NCI-H1105 (cell line): ENCODE measurements around the gene HNRNPA1.
"Not testable (repeated sequence)": the region's sequence is repeated elsewhere in the genome, so short reads cannot be mapped to it uniquely, and the experiment has no call there.

Experiments
- DNase-seq: peaks from one replicate; lab custom pipeline; 2025; lab: John Stamatoyannopoulos, UW

HNRNPA1 gene

DNA sequence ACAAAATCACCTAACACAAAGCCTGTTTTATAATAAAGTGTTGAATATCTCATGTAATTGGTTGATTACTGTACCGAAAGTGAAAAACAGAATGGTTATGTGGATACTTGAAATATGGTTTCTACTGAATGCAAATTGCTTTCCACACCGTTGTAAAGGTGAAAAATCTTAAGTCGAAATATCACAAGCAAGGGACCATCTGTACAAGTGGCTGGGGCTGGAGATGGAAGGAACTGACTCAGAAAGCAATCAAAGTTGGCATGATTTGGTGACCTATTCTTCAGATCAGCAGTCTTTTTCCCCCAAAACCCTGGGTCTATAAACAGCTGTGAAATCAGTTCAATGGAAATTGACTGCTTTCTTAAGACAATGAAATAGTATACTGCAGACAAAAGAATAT, 4.2 kb upstream of the HNRNPA1 start:
- DNase-seq: no peak

DNA sequence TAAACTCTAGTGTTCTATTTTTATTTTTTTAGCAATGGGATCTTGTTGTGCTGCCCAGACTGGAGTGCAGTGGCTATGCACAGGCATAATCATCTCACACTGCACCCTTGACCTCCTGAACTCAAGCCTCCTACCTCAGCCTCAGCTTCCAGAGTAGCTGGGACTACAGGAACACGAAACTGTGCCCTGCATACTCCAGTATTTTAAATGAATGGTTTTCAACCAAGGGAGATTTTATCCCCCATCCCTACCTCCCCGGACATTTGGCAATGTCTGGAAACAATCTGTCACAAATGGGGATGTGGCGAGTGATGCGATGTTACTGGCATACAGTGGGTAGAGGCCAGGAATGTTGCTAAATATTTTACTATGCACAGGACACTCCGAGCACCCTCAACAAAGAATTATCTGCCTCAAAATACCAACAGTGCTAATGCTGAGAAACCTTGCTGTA, 2.7 kb upstream of the HNRNPA1 start:
- DNase-seq: no peak

DNA sequence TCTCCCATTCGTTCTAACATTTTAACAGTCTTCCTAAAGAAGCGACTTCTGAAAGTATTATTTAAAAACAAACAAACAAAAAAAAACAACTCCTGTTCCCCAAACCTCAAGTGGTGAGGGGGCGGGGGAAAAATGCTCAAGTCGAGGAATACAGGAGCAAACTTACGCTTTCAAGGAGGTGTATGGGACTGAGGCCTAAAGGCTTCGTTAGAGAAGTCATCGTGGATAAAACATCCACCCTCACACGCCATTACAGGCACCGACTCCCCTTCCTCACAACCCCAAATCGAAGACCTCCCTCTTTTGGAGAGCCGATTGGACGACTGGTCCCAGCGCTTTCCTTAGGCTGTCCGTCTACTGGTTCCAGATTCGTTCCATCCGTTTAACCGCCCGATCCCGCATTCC, 1.3 kb upstream of the HNRNPA1 start:
- DNase-seq: no peak

DNA sequence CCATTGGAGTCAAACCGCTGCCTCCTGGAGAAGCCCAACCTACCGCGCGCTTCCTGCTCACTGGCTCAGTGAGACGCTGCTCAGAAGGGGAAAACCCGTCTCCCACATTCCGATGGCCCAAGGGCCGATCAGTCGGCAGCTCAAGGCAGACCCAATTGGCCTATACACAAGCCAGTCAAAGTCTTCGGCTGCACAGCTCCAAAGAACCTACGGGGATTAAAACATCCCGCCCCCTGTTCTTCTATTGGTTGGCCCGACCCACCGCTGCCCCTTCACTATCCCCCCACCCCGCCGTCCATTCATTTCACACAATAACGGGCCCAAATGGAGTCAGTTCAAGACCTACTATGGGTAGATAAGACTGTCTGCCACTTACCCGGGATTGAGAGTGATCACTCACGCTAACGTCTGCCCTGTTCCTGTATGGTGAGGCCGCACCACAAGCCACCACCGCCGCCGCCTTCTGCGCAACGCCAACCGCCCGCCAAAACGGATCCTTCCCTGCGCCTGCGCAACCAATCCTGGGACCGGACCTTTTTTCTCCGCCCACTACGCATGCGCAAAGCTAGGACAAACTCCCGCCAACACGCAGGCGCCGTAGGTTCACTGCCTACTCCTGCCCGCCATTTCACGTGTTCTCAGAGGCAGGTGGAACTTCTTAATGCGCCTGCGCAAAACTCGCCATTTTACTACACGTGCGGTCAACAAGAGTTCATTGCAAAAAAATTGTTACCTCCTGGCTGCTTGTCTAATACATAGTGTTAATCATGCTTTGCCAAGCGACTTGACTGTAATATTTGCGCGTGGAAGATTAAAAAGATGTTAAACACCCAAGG, 676 bp upstream of the HNRNPA1 start, which contains the start of gene CBX5:
TSS of gene CBX5 (minus strand) at position 491 of the 836 bp plus-strand sequence. CDS start 22,472 bp downstream, outside the sequence.
- peak; percentile 94 for DNase-seq

DNA sequence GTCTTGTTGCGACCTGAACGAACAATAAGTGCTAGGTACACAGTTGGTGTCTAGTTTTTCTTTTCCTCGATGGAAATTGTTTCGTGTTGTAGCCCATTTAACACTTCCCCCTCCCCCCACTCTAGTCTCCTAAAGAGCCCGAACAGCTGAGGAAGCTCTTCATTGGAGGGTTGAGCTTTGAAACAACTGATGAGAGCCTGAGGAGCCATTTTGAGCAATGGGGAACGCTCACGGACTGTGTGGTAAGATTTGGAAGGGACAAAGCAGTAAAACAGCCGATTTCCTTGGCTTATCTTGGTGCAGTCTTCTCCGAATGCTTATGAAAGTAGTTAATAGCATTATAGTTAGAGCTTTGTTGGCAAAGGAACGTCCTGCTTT, 724 bp downstream of the HNRNPA1 start:
- DNase-seq: not testable (repeated sequence)

DNA sequence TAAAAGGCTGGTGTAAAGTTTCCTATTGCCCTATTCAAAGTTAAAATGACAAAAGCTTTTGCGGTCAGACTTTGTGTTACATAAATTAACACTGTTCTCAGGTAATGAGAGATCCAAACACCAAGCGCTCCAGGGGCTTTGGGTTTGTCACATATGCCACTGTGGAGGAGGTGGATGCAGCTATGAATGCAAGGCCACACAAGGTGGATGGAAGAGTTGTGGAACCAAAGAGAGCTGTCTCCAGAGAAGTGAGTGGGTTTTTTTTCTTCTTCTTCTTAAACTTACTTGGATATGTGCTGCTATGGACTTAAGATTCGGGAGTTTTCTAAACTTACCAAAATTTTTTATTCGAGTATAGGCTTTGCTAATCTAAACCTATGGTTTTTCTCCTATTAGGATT, 1.2 kb downstream of the HNRNPA1 start:
- DNase-seq: not testable (repeated sequence)

DNA sequence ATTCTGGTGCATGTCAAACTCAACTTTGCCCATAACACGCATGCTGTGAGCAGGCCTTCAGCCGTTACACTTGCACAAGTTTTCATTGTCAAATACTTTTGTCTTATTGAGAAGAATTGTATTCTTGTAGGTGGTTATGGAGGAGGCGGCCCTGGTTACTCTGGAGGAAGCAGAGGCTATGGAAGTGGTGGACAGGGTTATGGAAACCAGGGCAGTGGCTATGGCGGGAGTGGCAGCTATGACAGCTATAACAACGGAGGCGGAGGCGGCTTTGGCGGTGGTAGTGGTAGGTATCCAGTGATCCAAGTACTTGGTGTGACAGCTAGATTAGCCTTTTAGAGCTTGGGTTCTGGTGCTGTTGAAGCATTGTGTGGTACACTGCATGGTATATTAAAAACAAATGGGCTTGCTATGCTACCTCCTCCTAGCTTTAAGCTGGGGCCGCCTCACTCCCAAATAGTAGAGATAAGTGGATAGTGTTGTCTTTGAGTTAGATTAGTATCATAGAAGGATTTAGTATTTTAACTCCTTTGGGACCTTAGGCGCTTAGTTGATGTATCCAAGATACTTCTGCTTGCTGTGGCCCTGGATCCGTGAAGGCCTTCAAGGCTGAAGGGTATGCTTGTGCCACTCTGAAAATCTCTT, 2.5 kb downstream of the HNRNPA1 start:
- no peak for DNase-seq

DNA sequence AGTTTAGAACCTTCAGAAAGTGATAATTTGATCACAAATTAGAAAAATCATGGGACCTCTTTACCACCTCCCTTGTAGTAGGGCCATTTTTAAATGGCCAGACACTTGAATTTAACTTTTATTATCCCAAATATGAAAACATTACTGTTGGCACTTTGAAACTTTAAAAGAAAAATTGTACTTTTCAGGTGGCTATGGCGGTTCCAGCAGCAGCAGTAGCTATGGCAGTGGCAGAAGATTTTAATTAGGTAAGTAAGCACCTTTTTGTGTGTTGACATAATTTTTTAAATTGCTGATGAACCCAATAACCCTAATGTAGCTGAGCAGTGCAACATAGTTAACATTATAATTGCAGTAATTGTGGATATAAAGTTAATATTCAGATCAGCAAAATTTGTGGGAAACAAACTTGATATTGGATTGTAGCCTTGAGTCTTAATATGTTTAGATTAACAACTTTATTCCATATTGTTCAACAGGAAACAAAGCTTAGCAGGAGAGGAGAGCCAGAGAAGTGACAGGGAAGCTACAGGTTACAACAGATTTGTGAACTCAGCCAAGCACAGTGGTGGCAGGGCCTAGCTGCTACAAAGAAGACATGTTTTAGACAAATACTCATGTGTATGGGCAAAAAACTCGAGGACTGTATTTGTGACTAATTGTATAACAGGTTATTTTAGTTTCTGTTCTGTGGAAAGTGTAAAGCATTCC, 3.7 kb downstream of the HNRNPA1 start:
- not testable (repeated sequence) for DNase-seq

DNA sequence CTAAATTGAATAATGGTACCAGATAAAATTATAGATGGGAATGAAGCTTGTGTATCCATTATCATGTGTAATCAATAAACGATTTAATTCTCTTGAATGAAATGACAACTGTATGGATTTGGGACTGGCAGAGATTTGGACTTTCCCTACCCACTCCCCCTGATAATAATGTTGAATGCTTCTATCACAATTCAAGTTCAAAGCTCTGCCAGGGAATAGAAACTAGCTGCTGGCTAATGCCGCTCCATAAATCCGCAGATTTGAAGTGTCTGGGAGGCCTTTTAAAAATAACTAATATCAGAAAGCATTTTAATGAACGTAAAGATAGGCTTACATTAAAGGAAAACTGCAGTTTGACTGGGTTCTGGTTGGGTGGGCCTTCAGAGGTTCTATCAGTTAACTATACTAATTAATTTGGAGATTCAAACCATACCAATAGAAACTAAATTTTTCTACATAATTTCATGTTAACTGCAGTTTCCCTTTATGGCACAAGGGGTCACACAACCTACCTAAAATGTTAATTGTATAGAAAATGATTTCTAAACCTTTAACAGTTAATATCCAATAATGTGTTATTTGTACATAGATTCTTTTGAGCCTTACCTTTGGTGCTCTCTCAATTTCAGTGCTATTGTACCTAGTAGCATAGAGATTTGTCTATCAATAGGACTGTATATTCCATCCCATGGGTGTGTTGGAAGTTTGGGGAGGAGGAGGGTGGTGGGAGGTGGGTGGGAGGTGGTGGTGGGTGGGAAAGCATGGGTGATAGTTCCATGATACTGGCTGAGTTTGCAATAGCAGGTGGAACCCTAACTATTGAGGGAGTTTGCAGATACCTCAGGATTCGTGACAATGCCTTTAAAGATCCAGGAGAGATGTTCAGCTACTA, 4.9 kb downstream of the HNRNPA1 start:
- DNase-seq: no peak

DNA sequence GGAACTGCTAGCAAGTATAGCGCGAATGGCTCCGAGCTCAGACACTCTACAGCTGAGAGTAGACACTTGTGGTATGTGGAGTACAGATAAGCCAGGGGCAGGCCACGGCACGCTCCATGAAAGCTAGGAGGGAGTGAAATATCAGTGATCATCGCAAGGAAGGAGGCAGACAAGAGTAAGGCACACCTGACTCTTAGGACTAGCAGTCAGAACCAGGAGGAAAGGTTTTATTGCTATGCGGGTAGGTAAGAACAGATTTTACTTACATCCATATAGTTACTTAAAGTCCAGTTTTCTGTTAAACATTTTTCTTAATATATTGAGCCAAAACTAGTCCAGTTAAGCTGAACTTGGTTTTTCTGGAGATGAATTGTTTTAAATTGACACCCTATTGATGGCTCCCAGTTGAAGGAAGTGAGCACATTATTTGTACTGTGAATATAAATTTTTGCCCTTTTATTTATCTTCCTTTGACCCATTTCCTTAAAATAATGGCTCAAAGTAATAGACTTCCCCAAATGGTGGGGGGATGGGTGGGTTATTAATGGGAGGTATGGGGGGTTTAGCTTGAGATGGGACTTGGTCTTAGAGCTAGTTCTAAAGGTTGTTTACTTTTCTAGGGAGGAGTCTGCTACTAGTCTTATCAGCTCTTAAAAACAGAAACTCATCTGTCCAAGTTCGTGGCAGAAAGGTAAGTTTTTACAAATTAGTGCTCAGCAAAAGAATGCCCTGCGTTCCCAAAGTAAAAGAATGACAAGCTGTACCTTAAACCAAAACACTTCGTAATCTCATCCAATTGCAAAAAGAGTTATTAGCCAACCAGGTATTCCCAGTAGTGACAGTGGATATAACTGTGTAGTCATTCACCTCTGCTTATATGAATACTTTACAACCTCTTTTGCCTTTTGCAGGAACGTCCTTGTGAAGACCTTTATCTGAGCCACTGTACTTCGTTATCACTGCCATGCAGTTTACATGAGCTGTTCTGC, 5.8 kb downstream of the HNRNPA1 start:
- DNase-seq: no peak

DNA sequence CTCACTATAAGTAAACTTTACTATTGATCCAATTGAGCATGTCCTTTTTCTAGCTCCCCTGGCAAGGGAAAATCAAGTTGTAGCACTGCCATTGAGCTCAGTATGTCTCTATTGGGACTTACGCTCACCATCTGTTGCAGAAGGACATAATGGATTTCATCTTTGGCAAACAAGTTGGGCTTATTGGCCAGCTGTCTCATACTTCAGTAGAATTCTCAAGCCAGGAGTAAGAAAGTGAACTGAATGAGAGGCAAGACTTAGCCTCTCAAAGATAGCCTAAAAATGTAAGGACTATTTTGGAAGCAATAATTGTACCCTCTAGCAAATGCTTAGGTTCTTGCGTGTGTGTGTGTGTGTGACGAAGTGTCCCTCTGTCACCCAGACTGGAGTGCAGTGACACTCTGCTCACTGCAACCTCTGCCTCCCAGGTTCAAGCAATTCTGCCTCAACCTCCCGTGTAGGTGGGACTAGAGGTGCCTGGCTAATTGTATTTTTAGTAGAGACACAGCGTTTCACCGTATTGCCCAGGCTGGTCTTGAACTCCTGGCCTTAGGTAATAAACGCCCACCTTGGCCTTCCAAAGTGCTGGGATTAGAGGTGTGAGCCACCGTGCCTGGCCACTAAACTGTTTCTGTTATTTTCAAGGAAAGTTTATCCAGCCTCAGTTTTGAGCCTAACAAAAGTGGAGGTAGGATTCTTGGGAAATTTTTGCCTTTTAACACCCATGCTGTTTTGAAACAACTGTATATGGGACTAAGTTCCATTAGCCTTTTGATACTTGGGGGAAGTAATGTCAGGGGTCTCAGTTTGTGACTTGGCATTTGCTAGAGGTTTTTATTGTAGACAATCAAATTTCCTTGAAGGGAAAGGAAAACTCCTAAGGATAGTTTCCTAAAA, 7.0 kb downstream of the HNRNPA1 start:
- no peak for DNase-seq

DNA sequence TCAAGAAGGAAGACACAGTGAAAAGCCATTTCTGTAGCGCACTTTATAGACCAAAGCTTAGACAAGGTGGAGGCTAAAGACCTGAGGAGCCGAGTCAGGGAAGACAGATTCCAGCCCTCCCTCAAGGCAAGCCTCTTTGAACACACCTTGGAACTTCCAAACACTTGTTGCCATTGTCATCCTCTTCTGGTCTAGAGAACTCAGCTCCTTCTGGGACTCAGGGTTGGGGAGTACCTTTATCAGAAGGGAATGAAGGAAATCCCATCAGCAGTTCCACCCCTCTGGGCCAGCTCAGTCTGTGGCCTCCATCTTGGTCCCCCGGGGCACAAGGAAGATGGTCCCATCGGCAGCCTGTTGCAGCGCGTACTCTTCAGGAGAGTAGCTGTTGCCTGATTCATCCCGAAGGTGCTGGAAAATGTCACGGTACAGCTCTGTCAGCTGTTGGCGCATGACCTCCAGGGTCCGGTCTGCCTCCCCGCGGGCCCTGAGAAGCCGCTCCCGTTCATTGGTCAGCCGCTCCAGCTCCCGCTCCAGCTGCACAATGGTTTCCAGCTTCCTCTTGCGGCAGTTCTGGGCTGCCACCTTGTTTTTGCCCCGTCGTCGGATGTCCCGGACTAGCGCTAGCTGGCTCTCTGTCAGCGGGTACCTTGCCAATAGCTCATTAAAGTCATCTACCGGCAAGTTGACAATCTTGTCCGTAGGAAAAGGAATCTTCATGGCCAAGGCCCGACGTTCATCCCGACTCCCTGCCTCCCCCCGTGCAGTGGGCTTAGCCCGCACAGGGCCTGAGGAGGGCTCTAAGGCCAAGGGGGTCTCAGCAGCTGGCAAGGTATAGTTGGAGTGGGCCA, 11.8 kb downstream of the HNRNPA1 start:
- no peak for DNase-seq

DNA sequence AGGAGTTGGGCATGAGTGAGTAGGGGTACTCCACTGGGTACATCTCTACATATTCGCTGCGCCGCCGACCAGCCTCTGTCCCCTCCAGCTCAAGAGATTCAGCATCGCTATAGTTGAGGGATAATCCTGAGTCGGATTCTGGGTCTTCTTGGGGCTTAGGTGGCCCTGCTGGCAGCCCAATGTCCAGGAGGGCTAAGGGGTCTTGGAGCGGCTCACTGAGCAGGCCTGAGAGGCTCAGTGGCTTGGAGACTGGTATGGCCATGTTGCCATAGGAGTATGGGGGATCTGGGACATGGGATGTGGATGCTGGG, 12.4 kb downstream of the HNRNPA1 start:
- no peak for DNase-seq

DNA sequence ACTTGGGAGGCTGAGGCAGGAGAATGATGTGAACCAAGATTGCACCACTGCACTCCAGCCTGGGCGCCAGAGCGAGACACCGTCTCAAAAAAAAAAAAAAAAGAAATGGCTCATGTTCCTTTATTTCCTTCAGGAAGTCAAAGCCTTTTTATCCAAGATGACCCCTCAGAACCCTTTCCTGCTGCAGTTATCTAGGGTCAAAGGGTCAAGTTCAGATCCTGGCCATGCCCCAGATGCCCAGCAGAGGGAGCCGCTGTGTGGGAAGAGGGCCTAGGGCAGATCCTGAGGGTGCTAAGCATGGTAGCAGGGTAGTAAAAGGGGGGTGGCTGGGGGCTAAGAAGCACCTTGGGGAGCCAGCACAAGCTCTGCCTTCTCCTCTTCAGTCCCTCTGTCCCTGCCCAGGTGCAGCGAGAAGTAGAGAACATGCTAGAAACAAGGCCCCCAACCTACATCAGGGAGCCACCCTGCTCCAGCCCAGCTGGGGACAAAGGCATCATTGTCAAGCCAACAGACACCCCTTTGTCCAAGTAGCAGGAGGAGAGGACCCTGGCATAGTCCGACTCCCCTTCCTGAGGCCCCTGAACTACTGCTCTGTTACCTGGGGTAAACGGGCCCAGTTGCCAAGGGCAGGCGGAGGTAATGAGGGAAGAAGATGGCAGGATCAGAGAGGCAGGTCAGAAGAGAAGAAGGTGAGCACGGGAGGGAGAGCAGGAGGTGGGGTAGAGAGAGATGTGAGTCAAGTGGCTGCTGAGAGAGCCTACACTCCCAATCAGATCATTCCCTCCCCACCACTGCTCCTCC, 13.8 kb downstream of the HNRNPA1 start:
- DNase-seq: peak; percentile 29

DNA sequence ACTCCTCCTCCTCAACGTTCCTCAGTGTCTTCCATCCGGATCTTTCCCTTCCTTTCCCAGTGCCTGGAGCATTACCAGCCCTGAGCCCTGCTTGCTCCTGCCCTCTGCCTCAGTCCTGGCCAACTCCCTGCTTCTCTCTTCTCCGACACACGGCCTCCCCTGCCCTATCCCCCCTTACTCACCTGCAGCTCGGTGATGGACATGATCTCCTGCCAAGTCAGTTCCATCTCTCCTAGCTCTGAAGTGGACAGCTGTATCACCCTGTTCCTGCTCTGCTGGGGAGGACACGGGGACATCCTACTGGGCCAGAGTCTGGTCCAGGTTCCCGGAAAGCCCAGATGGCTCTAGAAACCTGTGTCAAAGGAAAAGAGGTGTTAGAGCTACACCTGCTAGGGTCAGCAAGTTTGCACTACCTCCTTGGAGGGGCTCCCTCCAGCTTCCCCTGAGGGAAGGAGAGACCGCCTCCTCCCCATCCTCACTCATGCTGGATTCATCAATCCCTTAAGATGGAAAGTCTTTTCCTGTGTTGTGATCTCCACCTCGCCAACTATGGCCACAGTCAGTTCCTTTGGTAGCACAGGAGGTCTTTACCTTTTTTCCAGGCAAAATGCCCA, 14.5 kb downstream of the HNRNPA1 start:
- no peak for DNase-seq

DNA sequence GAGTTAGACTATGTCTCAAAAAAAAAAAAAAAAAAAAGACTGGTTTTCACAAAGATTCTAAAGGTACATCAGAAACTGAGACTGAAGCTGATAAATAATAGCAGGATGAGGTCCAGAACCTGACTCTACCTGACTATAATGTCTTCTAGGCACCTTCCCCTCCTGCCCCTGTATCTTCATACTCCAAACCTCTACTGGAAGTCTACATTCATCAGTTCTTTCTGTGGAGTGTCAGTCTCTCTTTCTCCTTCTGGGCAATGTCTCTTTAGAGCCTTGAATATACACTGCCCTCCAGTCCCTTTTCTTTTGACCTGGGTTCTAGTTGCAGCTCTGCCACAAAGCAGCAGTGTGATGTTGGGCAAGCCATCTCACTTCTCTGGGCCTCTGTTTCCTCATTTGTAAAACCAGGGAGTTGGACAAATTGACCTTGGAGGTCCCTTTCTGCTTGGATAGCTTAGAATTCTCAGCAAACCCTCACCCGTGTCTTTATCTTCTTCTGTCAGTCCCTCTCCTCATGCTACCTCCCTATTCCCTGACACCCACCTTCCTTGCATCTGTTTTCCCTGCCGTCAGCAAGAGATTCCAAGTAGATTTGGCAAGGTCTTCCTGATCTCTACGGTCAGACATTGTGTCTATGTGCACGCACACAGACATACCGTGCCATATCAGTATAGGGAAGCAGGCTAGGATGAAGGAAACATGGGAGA, 16.0 kb downstream of the HNRNPA1 start:
- DNase-seq: no peak

DNA sequence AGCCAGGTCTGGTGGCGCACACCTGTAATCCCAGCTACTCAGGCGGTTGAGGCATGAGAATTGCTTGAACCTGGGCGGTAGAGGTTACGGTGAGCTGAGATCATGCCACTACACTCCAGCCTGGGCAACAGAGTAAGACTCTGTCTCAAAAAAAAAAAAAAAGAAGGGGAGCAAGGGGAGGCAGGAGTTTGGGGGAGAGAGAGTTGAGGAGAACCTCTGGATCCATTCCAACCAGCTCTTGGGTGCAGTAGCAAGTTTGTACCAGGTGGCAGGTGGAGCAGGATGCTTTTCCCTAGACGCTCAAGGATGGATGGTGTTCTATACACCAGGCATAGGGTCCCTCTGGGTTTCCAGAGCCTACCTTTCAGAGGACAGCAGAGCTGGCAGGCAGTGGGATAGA, 18.4 kb downstream of the HNRNPA1 start:
- DNase-seq: no peak
